GM23338 (cell line): ENCODE results near the gene GHRHR. TPM values are rescaled to one million over a fixed set of nuclear protein-coding genes. Genes with fewer than 3 reads are reported as not detected.
A peak's percentile ranks its signal among the peaks of the same experiment; 100 is the strongest.

Experiments used
- ATAC-seq: fragments of 200-7000 bp; cut with Tn5 transposase; 3 replicates; pipeline ENCODE4 v1.9.1; 2020
- DNase-seq: peaks from one replicate; pipeline ENCODE4 v3.0.0-alpha.2; 2015; ENCODE audit warnings: low spot score
- H2AFZ ChIP-seq: fragments of 200-600 bp; sonication (generic); 2 replicates; pipeline ENCODE4 v1.8.0; 2016; ENCODE audit warnings: antibody characterized with exemption, mild to moderate bottlenecking, moderate library complexity
- H3F3A ChIP-seq: fragments of 200-600 bp; sonication (generic); replicated peaks from 2 replicates; pipeline ENCODE4 v1.8.0; 2017; ENCODE audit warnings: antibody characterized with exemption, mixed run types, low read depth
- H3K27ac ChIP-seq: fragments of 200-600 bp; sonication (generic); 2 replicates; pipeline ENCODE4 v1.6.1; 2016; ENCODE audit warnings: low read depth
- H3K27me3 ChIP-seq: fragments of 200-600 bp; sonication (generic); 2 replicates; pipeline ENCODE4 v1.8.0; 2016; ENCODE audit warnings: mild to moderate bottlenecking, mixed run types, moderate library complexity; ENCODE audit not compliant: insufficient read depth
- H3K36me3 ChIP-seq: fragments of 200-600 bp; sonication (generic); 2 replicates; pipeline ENCODE4 v1.8.0; 2016; ENCODE audit warnings: mild to moderate bottlenecking; ENCODE audit not compliant: insufficient read depth
- H3K4me1 ChIP-seq: fragments of 200-600 bp; sonication (generic); 2 replicates; pipeline ENCODE4 v1.8.0; 2016; ENCODE audit warnings: mild to moderate bottlenecking, moderate library complexity; ENCODE audit not compliant: insufficient read depth
- H3K4me2 ChIP-seq: fragments of 200-600 bp; sonication (generic); 2 replicates; pipeline ENCODE4 v1.7.1; 2017; ENCODE audit warnings: mixed run types
- H3K4me3 ChIP-seq: fragments of 200-600 bp; sonication (generic); 2 replicates; pipeline ENCODE4 v1.6.1; 2016; ENCODE audit warnings: mixed run types
- H3K79me2 ChIP-seq: fragments of 200-600 bp; sonication (generic); replicated peaks from 2 replicates; pipeline ENCODE4 v1.8.0; 2017; ENCODE audit warnings: mild to moderate bottlenecking; ENCODE audit not compliant: insufficient read depth
- H3K9me2 ChIP-seq: fragments of 200-600 bp; sonication (generic); 2 replicates; pipeline ENCODE4 v1.8.0; 2017; ENCODE audit not compliant: insufficient read depth
- H4K20me1 ChIP-seq: fragments of 200-600 bp; sonication (generic); replicated peaks from 2 replicates; pipeline ENCODE4 v1.8.0; 2017; ENCODE audit warnings: mild to moderate bottlenecking; ENCODE audit not compliant: insufficient read depth
- H3K27ac Mint-ChIP-seq: 2 replicates; pipeline ENCODE4 v1.8.0; 2020; ENCODE audit warnings: inconsistent platforms, mild to moderate bottlenecking, moderate library complexity, mixed read lengths
- H3K27me3 Mint-ChIP-seq: 3 replicates; pipeline ENCODE4 v1.8.0; 2022; ENCODE audit warnings: low read depth, mild to moderate bottlenecking, moderate library complexity, mixed read lengths, inconsistent platforms; ENCODE audit not compliant: insufficient read depth, poor library complexity
- H3K36me3 Mint-ChIP-seq: 3 replicates; pipeline ENCODE4 v1.8.0; 2021; ENCODE audit warnings: low read depth, mild to moderate bottlenecking, inconsistent platforms, moderate library complexity, mixed read lengths
- H3K4me1 Mint-ChIP-seq: 3 replicates; pipeline ENCODE4 v1.8.0; 2020; ENCODE audit warnings: mild to moderate bottlenecking, inconsistent platforms, mixed read lengths
- H3K4me3 Mint-ChIP-seq: 3 replicates; pipeline ENCODE4 v1.8.0; 2021; ENCODE audit warnings: moderate library complexity, mild to moderate bottlenecking, inconsistent platforms, mixed read lengths
- H3K9me3 Mint-ChIP-seq: 3 replicates; pipeline ENCODE4 v1.8.0; 2020; ENCODE audit warnings: moderate library complexity, mild to moderate bottlenecking, inconsistent platforms, mixed read lengths
- CREB1 ChIP-seq: fragments of 250-450 bp; sonication (Bioruptor Pico); IDR thresholded peaks from 2 replicates; pipeline ENCODE4 v1.5.0; 2020; ENCODE audit warnings: low read depth, mild to moderate bottlenecking, moderate library complexity
- CTCF ChIP-seq, 2 experiments: fragments of 200-600 bp in 1 of 2; sonication (generic) in 1 of 2; conservative IDR thresholded peaks; 2 replicates each; pipeline versions ENCODE4 v1.5.1 to v1.6.1; 2016 to 2017; ENCODE audit warnings: antibody characterized with exemption in 2 of 2, low read depth in 2 of 2, mild to moderate bottlenecking in 2 of 2, moderate library complexity in 1 of 2
- EZH2phosphoT487 ChIP-seq: fragments of 200-600 bp; sonication (generic); IDR thresholded peaks from one replicate; pipeline ENCODE4 v1.8.1; 2018; ENCODE audit warnings: antibody characterized with exemption; ENCODE audit not compliant: unreplicated experiment
- JUNB ChIP-seq: IDR thresholded peaks from one replicate; pipeline ENCODE4 v1.6.1; 2016; ENCODE audit warnings: antibody characterized with exemption; ENCODE audit not compliant: unreplicated experiment
- NANOG ChIP-seq: IDR thresholded peaks from 2 replicates; pipeline ENCODE4 v1.6.1; 2016; ENCODE audit warnings: antibody characterized with exemption, borderline replicate concordance
- STAT1 ChIP-seq: IDR thresholded peaks from one replicate; pipeline ENCODE4 v1.6.1; 2016; ENCODE audit warnings: antibody characterized with exemption; ENCODE audit not compliant: unreplicated experiment
- ZNF114 ChIP-seq: fragments of 250-450 bp; sonication (Bioruptor Pico); IDR thresholded peaks from 2 replicates; pipeline ENCODE4 v1.5.0; 2020; ENCODE audit warnings: mild to moderate bottlenecking, moderate library complexity
- polyA plus RNA-seq: library from polyadenylated mRNA; unstranded; fragments of >200 nt; fragmentation: Nextera tagmentation; extraction: Ambion mirVana; gene quantifications from 2 replicates; pipeline ENCODE4 v1.2.1, GENCODE V29; 2016
- total RNA-seq: library from RNA; depleted of rRNA; stranded (reverse); fragments of >200 nt; shearing (Covaris generic); gene quantifications from 2 replicates; pipeline ENCODE4 v1.2.3, GENCODE V29; 2014
- TF ChIP-seq, protein P1 (sequence below): fragments of 250-450 bp; sonication (Bioruptor Pico); IDR thresholded peaks from 2 replicates; pipeline ENCODE4 v1.5.0; 2020; ENCODE audit warnings: mild to moderate bottlenecking, moderate library complexity
- TF ChIP-seq, protein P2 (sequence below): IDR thresholded peaks from 2 replicates; pipeline ENCODE4 v1.6.1; 2016; ENCODE audit warnings: antibody characterized with exemption

Gene GHRHR
- total and polyA plus RNA-seq, 2 experiments from 2014 or later, result 2.2 TPM; not detected in 1

DNA sequence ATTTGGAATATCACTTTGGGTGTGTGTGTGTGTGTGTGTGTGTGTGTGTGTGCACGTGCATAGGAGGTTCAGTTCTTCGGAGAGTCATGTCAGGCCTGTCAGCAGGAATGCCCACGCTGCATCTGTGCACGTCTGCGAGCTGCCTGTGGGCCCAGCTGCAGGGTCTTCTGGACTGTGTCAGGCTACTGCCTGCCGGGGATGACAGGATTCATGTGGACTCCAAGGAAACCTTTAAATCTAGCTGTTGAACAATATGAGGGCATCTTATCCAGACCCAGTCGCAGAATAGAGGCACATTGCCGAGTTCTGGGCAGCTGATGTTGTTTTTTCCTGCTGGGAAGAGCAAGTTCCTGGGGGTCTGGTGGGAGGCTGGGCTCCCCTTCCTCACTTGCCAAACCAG is 33.1 kb upstream of the GHRHR start:
- no peak for DNase-seq
- no peak overlapping the region for H3K27ac ChIP-seq
- peaks cover 6% of the 10 kb centered on the region; the same call in 1 of the 2 replicates for H3K9me2 ChIP-seq
- no peak overlapping the region for H3K4me2 ChIP-seq
- no peaks in the 10 kb centered on the region for H3K27me3 ChIP-seq
- TF ChIP-seq CREB1 (CRISPR knock-in tag) (no peak), ZNF114 (CRISPR knock-in tag) (no peak), STAT1 (no peak), NANOG (no peak), CTCF (conservative IDR thresholded peaks at IDR 0.05; ENCODE audit: low read depth in 2 of 2) (no peak), EZH2phosphoT487 (no peak), JUNB (no peak)
- Mint-ChIP-seq H3K36me3 (no peaks in the 10 kb centered on the region), H3K4me3 (no peak overlapping the region), H3K27ac (no peak overlapping the region), H3K9me3 (no peaks in the 10 kb centered on the region), H3K4me1 (peaks cover 7% of the 10 kb centered on the region; the same call in 2 of the 3 replicates), H3K27me3 (peaks cover 10% of the 10 kb centered on the region)
- no peaks in the 10 kb centered on the region for H3F3A ChIP-seq
- H3K36me3 ChIP-seq, result no peaks in the 10 kb centered on the region
- no peak overlapping the region for H3K4me3 ChIP-seq
- ATAC-seq, result no peak
- H3K4me1 ChIP-seq, result 0 out of 2 replicates have a peak, but pooled peaks cover 6% of the 10 kb centered on the region
- no peaks in the 10 kb centered on the region for H3K79me2 ChIP-seq
- H4K20me1 ChIP-seq, result no peaks in the 10 kb centered on the region
- no peak overlapping the region for H2AFZ ChIP-seq

GRCh38 chr7:30931161-30931928 is 32.4 kb upstream of the GHRHR start:
- Mint-ChIP-seq H3K27me3 (peaks cover 10% of the 10 kb centered on the region), H3K27ac (no peak overlapping the region), H3K36me3 (no peaks in the 10 kb centered on the region), H3K4me1 (peaks cover 7% of the 10 kb centered on the region; the same call in 2 of the 3 replicates), H3K4me3 (no peak overlapping the region), H3K9me3 (no peaks in the 10 kb centered on the region)
- Histone ChIP-seq H3K36me3 (no peaks in the 10 kb centered on the region), H3K79me2 (no peaks in the 10 kb centered on the region), H3K9me2 (peaks cover 6% of the 10 kb centered on the region; the same call in 1 of the 2 replicates), H2AFZ (no peak overlapping the region), H3F3A (no peaks in the 10 kb centered on the region), H3K4me2 (no peak overlapping the region), H3K4me1 (0 out of 2 replicates have a peak, but pooled peaks cover 6% of the 10 kb centered on the region), H4K20me1 (no peaks in the 10 kb centered on the region), H3K27ac (no peak overlapping the region), H3K27me3 (no peaks in the 10 kb centered on the region), H3K4me3 (no peak overlapping the region)
- DNase-seq (peak; percentile 42), ATAC-seq (peak; percentile 13; the same call in 2 of the 3 replicates)
- TF ChIP-seq, protein P1, sequence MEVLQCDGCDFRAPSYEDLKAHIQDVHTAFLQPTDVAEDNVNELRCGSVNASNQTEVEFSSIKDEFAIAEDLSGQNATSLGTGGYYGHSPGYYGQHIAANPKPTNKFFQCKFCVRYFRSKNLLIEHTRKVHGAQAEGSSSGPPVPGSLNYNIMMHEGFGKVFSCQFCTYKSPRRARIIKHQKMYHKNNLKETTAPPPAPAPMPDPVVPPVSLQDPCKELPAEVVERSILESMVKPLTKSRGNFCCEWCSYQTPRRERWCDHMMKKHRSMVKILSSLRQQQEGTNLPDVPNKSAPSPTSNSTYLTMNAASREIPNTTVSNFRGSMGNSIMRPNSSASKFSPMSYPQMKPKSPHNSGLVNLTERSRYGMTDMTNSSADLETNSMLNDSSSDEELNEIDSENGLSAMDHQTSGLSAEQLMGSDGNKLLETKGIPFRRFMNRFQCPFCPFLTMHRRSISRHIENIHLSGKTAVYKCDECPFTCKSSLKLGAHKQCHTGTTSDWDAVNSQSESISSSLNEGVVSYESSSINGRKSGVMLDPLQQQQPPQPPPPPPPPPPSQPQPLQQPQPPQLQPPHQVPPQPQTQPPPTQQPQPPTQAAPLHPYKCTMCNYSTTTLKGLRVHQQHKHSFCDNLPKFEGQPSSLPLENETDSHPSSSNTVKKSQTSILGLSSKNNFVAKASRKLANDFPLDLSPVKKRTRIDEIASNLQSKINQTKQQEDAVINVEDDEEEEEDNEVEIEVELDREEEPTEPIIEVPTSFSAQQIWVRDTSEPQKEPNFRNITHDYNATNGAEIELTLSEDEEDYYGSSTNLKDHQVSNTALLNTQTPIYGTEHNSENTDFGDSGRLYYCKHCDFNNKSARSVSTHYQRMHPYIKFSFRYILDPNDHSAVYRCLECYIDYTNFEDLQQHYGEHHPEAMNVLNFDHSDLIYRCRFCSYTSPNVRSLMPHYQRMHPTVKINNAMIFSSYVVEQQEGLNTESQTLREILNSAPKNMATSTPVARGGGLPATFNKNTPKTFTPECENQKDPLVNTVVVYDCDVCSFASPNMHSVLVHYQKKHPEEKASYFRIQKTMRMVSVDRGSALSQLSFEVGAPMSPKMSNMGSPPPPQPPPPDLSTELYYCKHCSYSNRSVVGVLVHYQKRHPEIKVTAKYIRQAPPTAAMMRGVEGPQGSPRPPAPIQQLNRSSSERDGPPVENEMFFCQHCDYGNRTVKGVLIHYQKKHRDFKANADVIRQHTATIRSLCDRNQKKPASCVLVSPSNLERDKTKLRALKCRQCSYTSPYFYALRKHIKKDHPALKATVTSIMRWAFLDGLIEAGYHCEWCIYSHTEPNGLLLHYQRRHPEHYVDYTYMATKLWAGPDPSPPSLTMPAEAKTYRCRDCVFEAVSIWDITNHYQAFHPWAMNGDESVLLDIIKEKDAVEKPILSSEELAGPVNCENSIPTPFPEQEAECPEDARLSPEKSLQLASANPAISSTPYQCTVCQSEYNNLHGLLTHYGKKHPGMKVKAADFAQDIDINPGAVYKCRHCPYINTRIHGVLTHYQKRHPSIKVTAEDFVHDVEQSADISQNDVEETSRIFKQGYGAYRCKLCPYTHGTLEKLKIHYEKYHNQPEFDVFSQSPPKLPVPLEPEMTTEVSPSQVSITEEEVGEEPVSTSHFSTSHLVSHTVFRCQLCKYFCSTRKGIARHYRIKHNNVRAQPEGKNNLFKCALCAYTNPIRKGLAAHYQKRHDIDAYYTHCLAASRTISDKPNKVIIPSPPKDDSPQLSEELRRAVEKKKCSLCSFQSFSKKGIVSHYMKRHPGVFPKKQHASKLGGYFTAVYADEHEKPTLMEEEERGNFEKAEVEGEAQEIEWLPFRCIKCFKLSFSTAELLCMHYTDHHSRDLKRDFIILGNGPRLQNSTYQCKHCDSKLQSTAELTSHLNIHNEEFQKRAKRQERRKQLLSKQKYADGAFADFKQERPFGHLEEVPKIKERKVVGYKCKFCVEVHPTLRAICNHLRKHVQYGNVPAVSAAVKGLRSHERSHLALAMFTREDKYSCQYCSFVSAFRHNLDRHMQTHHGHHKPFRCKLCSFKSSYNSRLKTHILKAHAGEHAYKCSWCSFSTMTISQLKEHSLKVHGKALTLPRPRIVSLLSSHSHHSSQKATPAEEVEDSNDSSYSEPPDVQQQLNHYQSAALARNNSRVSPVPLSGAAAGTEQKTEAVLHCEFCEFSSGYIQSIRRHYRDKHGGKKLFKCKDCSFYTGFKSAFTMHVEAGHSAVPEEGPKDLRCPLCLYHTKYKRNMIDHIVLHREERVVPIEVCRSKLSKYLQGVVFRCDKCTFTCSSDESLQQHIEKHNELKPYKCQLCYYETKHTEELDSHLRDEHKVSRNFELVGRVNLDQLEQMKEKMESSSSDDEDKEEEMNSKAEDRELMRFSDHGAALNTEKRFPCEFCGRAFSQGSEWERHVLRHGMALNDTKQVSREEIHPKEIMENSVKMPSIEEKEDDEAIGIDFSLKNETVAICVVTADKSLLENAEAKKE (CRISPR knock-in tag), result no peak
- TF ChIP-seq CTCF (conservative IDR thresholded peaks at IDR 0.05; ENCODE audit: low read depth in 2 of 2) (no peak), EZH2phosphoT487 (no peak), STAT1 (no peak)
- TF ChIP-seq, protein P2, sequence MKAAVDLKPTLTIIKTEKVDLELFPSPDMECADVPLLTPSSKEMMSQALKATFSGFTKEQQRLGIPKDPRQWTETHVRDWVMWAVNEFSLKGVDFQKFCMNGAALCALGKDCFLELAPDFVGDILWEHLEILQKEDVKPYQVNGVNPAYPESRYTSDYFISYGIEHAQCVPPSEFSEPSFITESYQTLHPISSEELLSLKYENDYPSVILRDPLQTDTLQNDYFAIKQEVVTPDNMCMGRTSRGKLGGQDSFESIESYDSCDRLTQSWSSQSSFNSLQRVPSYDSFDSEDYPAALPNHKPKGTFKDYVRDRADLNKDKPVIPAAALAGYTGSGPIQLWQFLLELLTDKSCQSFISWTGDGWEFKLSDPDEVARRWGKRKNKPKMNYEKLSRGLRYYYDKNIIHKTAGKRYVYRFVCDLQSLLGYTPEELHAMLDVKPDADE, result no peak
